NCI-H526 (cell line): Measurements from ENCODE around the gene SORBS2.

Experiments used
- DNase-seq, 2 experiments: peaks; one replicate each; lab custom pipeline; 2025; lab: John Stamatoyannopoulos, UW

SORBS2 gene

GRCh38 chr4:185671066-185671465 is 140.9 kb downstream of the SORBS2 start:
- no peak for DNase-seq

DNA sequence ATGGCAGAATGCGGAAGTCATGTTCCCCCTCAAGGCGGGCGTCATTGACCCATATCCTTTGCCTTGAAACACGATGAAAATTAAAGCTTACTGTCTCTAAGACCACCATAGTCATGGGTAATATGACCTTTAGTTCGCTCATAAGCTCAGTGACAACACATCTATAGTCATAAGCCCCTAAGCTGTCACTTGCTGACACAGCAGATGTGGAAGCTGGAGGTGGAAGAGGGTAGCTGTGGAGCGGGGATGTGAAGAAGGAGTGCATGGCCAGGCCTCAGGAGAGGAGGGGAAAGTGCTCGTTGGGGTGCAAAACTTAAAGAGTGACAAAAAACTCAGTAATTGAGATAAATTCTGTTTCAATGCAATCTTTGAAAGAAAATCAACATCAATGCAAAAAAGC is 142.7 kb downstream of the SORBS2 start:
- DNase-seq: no peak

GRCh38 chr4:185666156-185666555 is 145.8 kb downstream of the SORBS2 start:
- no peak for DNase-seq

DNA sequence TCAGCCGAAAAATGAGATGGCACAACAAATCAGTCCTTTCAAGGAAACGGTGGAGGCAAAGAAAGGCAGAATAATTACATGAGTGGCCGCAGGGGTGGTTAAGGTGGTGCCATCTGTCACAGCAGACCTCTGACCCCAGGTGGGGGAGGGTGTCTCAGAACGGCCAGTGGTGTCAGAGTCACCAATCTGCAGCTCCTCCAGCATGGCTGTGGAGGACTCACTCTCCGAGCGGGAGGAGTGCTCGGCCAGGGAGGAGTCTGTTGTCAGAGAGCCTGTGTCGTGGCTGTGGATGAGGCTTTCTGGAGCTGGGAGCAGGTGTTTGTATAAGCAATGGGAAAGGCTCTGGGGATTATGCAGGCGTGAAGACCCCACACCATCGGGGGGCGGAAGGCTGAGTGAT is 146.3 kb downstream of the SORBS2 start:
- no peak for DNase-seq

DNA sequence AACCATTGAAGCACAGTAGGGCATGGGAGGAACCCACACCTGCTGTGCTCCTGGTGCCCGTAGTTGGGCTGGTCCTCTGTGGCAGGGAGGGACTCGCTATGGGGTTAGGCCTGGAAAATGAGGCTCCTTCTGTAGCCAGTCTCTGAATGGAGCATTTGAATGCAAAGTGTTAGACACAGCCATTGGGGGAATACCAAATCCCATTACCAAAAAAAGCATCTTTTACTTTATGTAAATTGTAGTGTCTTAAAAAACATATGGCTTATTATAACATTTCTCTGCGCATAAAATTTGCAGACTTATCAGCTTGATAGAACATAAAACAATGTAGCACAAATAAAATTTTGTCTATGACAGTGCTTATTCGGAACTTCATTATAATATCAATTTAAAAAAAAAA is 147.5 kb downstream of the SORBS2 start:
- no peak for DNase-seq

- no peak for DNase-seq
These were observed 149.8 kb downstream of the SORBS2 start for GRCh38 chr4:185662030-185662778.

DNA sequence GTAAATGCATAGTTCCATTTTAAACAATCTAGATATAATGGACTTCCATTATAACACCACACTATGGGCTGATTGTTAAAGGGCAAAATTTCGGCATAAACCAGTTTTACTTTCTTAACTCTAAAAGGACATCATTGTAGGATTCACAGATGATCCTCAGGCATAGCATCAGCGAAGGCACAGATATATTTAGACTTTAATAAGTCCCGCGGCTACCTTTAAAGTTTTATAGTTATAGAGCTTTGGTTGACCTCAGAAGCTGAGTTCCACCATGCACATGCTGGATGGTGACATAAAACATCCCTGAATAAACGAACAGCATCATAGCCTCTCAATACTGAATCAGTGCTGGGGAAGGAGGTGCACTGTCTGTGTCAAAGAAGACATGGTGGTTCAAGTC is 151.7 kb downstream of the SORBS2 start:
- no peak for DNase-seq

DNA sequence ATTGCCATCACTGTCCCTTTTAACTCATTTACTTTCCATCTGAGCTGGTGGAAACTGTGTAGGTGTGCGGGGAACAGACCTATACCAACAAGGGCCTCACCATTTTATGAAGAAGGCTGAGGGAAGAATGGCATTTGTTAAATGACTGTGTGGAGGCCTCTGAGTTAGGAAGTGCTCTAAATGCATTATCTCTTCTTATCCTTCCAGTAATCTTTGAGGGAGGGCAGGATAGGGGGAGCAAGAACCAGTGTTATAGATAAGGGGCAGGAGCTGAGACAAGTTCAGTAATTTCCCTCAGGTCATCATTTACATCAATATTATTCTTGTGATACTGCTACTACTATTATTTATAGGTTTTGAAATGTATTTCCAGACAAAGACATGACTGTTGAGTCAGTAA is 154.3 kb downstream of the SORBS2 start:
- DNase-seq: no peak

DNA sequence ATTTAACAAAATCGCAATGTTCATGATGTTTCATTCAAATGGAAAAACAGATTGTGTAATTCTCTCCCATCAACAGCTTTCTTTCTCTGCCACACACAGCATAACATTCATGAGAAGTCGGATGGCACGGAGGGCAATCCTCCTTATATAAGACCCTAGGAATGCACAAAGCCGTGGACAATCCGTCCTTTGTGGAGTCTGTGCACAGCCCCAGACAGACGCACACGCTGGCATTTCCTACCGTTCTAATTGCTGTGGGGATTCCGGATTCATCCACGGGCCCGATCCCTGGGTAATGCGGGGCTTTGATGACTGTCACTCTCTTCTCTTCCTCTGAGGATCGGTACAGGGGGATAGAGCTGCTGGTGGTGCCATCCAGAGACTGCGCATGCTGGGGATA is 154.8 kb downstream of the SORBS2 start:
- DNase-seq: no peak

GRCh38 chr4:185656467-185656931 is 155.5 kb downstream of the SORBS2 start:
- no peak for DNase-seq

DNA sequence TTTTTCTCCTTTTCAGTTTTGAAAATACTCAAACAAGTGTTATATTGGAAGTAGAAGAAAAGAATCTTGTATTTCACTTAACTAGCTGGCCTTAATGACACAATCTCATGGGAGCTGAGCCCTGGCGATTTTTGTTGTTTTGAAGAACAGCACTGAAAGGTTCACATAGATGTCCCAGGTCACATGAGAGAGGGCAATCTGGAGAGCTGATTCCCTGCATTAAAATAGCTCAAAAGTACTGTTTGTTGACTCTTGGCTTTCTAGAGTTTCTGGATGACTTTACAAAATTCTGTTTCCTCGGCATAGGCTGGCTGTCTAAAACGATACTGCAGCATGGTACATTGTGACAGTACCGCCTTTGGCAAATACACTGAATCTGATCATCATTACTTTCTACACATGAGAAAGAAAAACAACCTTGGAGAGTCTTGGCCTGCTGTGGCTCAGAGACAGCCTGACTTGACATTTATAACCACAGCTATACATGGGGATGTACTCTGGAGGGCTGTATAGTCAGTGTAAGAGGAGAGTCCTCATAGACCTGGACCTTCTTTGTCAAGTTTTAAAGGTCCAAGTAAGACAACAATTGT is 156.9 kb downstream of the SORBS2 start:
- DNase-seq: no peak

GRCh38 chr4:185654311-185654710 is 157.7 kb downstream of the SORBS2 start:
- DNase-seq: no peak

GRCh38 chr4:185651851-185652250 is 160.1 kb downstream of the SORBS2 start:
- DNase-seq: no peak

DNA sequence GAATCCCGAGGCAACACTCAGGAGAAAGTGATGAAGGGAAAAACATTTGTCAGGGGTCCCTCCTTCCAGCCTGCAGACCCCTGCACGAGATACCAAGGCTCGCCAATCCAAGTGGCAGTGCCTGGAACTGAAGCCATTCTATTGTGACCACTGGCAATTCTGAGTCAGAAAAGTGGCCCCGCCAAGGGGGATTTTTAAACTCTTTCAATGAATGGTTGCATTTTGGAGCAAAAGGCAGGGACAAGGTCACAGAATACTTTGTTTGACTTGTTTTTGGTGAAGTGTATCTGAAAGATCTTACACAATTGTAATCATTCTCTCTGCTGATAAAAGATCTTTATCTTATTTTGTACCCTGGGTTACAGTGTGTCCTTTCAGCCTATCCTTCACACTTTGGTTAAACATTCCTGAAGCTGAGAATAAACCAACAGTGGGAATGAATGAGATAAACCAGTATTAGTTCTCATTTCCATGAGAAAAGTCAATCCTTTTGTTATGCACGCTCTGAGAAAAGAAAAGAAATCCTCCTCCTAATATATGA is 160.8 kb downstream of the SORBS2 start:
- DNase-seq: no peak

DNA sequence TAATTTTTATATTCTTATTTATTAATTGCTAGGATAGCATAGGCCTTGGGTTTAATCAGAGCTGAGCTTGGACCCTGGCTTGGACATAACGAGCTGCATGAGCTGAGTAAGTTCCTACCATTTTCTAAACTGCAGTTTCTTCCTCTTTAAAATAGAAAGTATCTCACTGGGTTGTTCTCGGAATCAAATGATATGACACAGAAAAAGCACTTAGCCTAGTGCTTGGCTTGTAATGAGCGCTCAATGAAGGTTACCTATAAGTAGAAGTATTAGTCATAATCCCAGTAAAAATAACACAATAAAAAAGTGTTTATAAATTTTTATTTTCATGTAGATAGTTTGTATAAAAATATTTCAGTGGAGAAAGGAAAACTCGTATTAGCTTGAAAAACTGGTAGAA is 163.4 kb downstream of the SORBS2 start:
- DNase-seq: no peak

- DNase-seq: no peak
These were observed 166.6 kb downstream of the SORBS2 start for GRCh38 chr4:185645403-185645802.

- DNase-seq: no peak
These were observed 167.6 kb downstream of the SORBS2 start for GRCh38 chr4:185644408-185644807.

DNA sequence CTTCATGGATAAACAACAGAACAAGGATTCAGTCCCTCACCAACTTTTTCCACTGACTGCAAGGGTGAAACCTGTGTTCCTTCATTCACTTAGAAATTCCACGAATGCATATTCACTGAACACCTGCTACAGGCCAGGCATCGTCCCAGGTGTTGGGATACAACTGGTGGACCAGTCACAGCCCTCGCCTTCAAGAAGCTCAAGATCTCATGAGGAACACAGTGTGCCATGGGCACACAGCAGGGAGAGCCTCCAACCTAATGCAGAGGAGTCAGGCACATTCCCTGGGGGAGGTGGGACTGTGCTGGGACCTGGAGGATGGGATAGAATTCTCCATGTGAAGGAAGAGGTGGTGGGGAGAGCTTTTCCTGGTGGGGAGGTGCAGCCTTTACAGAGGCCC is 169.1 kb downstream of the SORBS2 start:
- no peak for DNase-seq

GRCh38 chr4:185640811-185641675 is 171.0 kb downstream of the SORBS2 start:
- DNase-seq: peak; percentile 11 to 49

- no peak for DNase-seq
These were observed 173.3 kb downstream of the SORBS2 start for GRCh38 chr4:185638548-185639301.

DNA sequence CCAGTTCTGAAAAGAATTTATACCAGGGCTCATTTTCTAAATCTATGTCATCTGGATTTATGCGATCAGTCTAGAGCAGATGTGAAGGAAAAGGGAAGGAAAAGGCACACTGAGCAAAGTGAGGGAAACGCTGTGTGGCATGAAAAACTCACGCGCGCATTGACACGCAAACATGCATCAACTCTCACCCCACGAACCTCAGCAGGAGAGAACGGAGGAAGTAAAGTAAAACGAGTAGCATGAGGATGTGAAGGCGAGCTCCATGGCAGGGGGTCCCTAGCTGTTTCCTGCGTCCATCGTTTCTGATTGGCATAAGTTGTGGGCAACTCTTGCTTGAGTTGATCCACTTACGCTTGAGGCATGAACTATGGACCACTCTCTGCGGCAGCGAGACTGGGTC is 173.9 kb downstream of the SORBS2 start:
- no peak for DNase-seq
